ENCODE data around the gene WBP4.
A peak's percentile ranks its signal among the peaks of the same experiment; 100 is the strongest.

- TF ChIP-seq, protein P1, sequence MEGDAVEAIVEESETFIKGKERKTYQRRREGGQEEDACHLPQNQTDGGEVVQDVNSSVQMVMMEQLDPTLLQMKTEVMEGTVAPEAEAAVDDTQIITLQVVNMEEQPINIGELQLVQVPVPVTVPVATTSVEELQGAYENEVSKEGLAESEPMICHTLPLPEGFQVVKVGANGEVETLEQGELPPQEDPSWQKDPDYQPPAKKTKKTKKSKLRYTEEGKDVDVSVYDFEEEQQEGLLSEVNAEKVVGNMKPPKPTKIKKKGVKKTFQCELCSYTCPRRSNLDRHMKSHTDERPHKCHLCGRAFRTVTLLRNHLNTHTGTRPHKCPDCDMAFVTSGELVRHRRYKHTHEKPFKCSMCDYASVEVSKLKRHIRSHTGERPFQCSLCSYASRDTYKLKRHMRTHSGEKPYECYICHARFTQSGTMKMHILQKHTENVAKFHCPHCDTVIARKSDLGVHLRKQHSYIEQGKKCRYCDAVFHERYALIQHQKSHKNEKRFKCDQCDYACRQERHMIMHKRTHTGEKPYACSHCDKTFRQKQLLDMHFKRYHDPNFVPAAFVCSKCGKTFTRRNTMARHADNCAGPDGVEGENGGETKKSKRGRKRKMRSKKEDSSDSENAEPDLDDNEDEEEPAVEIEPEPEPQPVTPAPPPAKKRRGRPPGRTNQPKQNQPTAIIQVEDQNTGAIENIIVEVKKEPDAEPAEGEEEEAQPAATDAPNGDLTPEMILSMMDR (IDR thresholded peaks at IDR 0.05; ENCODE audit: low read depth, low read length, missing input control): no peak
- TF ChIP-seq HNF4G (IDR thresholded peaks at IDR 0.05) (no peak), GABPA (IDR thresholded peaks at IDR 0.05 in 1 of 2, conservative IDR thresholded peaks at IDR 0.05 in 1 of 2) (no peak), YY1 (IDR thresholded peaks at IDR 0.05) (peak; percentile 26), SP1 (IDR thresholded peaks at IDR 0.05) (peak; percentile 39), MAX (IDR thresholded peaks at IDR 0.05) (no peak), RAD21 (IDR thresholded peaks at IDR 0.05) (peak; percentile 18 to 38), EGR1 (IDR thresholded peaks at IDR 0.05; ENCODE audit: low read depth in 2 of 2) (no peak), FOXA1 (IDR thresholded peaks at IDR 0.05) (no peak), ATF3 (IDR thresholded peaks at IDR 0.05) (no peak)
- TF ChIP-seq, protein P2, sequence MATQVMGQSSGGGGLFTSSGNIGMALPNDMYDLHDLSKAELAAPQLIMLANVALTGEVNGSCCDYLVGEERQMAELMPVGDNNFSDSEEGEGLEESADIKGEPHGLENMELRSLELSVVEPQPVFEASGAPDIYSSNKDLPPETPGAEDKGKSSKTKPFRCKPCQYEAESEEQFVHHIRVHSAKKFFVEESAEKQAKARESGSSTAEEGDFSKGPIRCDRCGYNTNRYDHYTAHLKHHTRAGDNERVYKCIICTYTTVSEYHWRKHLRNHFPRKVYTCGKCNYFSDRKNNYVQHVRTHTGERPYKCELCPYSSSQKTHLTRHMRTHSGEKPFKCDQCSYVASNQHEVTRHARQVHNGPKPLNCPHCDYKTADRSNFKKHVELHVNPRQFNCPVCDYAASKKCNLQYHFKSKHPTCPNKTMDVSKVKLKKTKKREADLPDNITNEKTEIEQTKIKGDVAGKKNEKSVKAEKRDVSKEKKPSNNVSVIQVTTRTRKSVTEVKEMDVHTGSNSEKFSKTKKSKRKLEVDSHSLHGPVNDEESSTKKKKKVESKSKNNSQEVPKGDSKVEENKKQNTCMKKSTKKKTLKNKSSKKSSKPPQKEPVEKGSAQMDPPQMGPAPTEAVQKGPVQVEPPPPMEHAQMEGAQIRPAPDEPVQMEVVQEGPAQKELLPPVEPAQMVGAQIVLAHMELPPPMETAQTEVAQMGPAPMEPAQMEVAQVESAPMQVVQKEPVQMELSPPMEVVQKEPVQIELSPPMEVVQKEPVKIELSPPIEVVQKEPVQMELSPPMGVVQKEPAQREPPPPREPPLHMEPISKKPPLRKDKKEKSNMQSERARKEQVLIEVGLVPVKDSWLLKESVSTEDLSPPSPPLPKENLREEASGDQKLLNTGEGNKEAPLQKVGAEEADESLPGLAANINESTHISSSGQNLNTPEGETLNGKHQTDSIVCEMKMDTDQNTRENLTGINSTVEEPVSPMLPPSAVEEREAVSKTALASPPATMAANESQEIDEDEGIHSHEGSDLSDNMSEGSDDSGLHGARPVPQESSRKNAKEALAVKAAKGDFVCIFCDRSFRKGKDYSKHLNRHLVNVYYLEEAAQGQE (IDR thresholded peaks at IDR 0.05): no peak
- TF ChIP-seq, protein P3, sequence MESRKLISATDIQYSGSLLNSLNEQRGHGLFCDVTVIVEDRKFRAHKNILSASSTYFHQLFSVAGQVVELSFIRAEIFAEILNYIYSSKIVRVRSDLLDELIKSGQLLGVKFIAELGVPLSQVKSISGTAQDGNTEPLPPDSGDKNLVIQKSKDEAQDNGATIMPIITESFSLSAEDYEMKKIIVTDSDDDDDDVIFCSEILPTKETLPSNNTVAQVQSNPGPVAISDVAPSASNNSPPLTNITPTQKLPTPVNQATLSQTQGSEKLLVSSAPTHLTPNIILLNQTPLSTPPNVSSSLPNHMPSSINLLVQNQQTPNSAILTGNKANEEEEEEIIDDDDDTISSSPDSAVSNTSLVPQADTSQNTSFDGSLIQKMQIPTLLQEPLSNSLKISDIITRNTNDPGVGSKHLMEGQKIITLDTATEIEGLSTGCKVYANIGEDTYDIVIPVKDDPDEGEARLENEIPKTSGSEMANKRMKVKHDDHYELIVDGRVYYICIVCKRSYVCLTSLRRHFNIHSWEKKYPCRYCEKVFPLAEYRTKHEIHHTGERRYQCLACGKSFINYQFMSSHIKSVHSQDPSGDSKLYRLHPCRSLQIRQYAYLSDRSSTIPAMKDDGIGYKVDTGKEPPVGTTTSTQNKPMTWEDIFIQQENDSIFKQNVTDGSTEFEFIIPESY (IDR thresholded peaks at IDR 0.05): no peak
Measured at GRCh38 chr13:41053384-41053826, 7.9 kb upstream of the WBP4 start.
